CD1c-positive myeloid dendritic cell (primary cell): ENCODE data around the gene NADK.
"Not testable (repeated sequence)": the region's sequence is repeated elsewhere in the genome, so short reads cannot be mapped to it uniquely, and the experiment has no call there.

Experiments used
- DNase-seq: peaks from one replicate; pipeline ENCODE4 v3.0.0-alpha.2; 2016; ENCODE audit errors: extremely low spot score

Gene NADK

DNA sequence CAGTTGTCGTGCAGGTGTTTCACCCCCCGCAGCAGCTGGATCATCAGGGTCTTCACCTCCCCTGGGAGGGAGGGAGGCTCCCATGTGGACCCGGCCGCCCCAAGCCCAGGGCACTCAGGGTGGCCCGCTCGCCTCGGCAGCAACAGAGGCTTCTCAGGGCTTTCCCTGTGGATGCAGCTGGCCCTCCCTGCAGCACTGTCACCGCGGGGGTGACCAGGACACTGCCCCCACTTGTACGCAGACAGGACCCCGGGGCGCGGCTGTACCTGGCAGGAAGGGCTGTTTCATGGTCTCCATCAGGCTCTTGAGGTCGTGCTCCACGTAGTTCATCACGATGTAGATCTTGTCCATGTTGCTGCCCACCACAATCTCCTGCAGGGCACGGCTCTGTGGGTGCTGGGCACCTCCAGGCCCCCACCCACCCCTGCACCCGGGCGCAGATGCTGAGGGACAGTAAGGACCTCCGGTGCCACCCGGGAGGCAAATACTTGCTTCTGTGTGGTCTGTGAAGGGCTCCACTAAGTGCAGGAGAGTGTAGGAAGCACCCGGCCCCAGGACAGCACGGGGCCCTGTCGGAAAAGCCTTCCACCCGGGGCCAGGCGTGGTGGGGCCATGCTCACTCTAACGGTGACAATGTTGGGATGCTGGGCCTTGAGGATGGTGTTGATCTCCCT, 73.8 kb downstream of the NADK start:
- DNase-seq, result not testable (repeated sequence)

DNA sequence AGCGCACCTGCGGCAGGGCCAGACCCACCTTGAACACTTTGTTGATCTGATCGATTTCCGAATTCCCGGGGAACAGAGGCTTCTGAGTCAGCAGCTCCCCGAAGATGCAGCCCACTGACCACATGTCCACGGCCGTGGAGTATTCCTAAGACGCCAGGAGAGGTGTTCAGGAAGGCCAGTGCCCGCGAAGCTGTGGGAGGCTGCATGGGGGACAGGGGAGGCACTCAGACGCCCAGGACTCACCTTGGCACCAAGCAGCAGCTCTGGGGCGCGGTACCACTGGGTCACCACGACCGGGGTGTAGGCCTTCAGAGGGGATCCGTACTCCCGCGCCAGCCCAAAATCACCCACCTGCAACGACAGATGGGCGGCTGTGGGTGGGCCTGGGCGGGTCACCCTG, 74.5 kb downstream of the NADK start:
- DNase-seq, result no peak

DNA sequence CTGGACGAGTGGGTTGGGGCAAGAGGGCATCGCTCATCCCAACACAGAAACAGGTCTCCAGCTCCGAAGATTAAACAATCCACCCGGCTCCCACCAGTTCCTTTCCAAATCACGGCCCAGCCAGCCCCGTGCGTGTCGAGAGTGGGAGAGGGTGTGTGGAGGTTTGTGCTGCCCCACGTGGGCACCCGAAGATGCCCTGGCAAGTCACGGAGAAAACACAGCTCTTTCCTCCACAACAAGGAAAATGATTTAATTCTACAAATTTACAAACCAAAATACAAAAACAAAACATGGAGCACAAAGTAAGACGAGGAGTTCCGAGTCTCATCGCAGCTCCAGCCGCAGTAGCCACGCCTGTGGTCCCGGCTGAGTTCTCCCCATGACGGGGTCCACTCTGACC, 75.8 kb downstream of the NADK start:
- DNase-seq, result not testable (repeated sequence)
